GM23248 (cell line): Measurements from ENCODE around the gene SGSM1. TPM values are rescaled to one million over a fixed set of nuclear protein-coding genes. Genes with fewer than 3 reads are reported as not detected.

ENCODE experiments used
- DNase-seq: peaks from one replicate; pipeline ENCODE4 v3.0.0-alpha.2; 2015
- H2AFZ ChIP-seq: fragments of 200-600 bp; sonication (generic); 2 replicates; pipeline ENCODE4 v1.6.1; 2016; ENCODE audit warnings: antibody characterized with exemption
- H3F3A ChIP-seq: fragments of 200-600 bp; sonication (generic); 2 replicates; pipeline ENCODE4 v1.6.1; 2016; ENCODE audit warnings: mild to moderate bottlenecking, antibody characterized with exemption, mixed run types; ENCODE audit not compliant: insufficient read depth
- H3K27ac ChIP-seq: fragments of 200-600 bp; sonication (generic); 2 replicates; pipeline ENCODE4 v1.5.1; 2016; ENCODE audit warnings: mild to moderate bottlenecking
- H3K27me3 ChIP-seq: fragments of 200-600 bp; sonication (generic); replicated peaks from 2 replicates; pipeline ENCODE4 v1.6.1; 2016; ENCODE audit warnings: mild to moderate bottlenecking; ENCODE audit not compliant: insufficient read depth
- H3K36me3 ChIP-seq: fragments of 200-600 bp; sonication (generic); 2 replicates; pipeline ENCODE4 v1.6.1; 2016; ENCODE audit warnings: low read depth, mild to moderate bottlenecking
- H3K4me1 ChIP-seq: fragments of 200-600 bp; sonication (generic); 2 replicates; pipeline ENCODE4 v1.6.1; 2016; ENCODE audit warnings: mild to moderate bottlenecking; ENCODE audit not compliant: insufficient read depth
- H3K4me2 ChIP-seq: fragments of 200-600 bp; sonication (generic); one replicate; pipeline ENCODE4 v1.6.1; 2016; ENCODE audit warnings: mild to moderate bottlenecking; ENCODE audit not compliant: unreplicated experiment
- H3K4me3 ChIP-seq: fragments of 200-600 bp; sonication (generic); 2 replicates; pipeline ENCODE4 v1.5.1; 2016; ENCODE audit warnings: mild to moderate bottlenecking
- H3K79me2 ChIP-seq: fragments of 200-600 bp; sonication (generic); 2 replicates; pipeline ENCODE4 v1.6.1; 2016; ENCODE audit warnings: mild to moderate bottlenecking; ENCODE audit not compliant: insufficient read depth
- H3K9ac ChIP-seq: fragments of 200-600 bp; sonication (generic); 2 replicates; pipeline ENCODE4 v1.6.1; 2016; ENCODE audit warnings: mild to moderate bottlenecking
- H3K9me2 ChIP-seq: fragments of 200-600 bp; sonication (generic); 2 replicates; pipeline ENCODE4 v1.6.1; 2016; ENCODE audit warnings: mixed run types, mild to moderate bottlenecking, moderate library complexity; ENCODE audit not compliant: insufficient read depth
- H3K9me3 ChIP-seq: fragments of 200-600 bp; sonication (generic); one replicate; pipeline ENCODE4 v1.6.1; 2017; ENCODE audit warnings: low read depth
- H4K20me1 ChIP-seq: fragments of 200-600 bp; sonication (generic); 2 replicates; pipeline ENCODE4 v1.6.0; 2016; ENCODE audit not compliant: insufficient read depth
- EZH2 ChIP-seq: fragments of 200-600 bp; sonication (generic); IDR thresholded peaks from 2 replicates; pipeline ENCODE4 v1.6.1; 2018; ENCODE audit warnings: antibody characterized with exemption, mild to moderate bottlenecking; ENCODE audit not compliant: insufficient read depth, poor library complexity, severe bottlenecking
- EZH2phosphoT487 ChIP-seq: fragments of 200-600 bp; sonication (generic); IDR thresholded peaks from 2 replicates; pipeline ENCODE4 v1.6.1; 2018; ENCODE audit warnings: antibody characterized with exemption, moderate library complexity, mild to moderate bottlenecking, low read depth; ENCODE audit not compliant: insufficient read depth
- WGBS, 2 experiments: methylation state at CpG; one replicate each; pipeline ENCODE4 v1.1.6; 2015 to 2017; ENCODE audit warnings: low lambda C conversion rate in 2 of 2, low coverage in 1 of 2; ENCODE audit errors: missing lambda C conversion rate in 2 of 2; 5-methylcytosine and 5-hydroxymethylcytosine counted together
- in situ Hi-C: fragments of 300-500 bp; cut with MboI; formaldehyde crosslinking; loops from 2 replicates; pipeline ENCODE4 v1.15.0; 2020
- polyA plus RNA-seq: library from polyadenylated mRNA; unstranded; fragments of >200 nt; fragmentation: Nextera tagmentation; extraction: Ambion mirVana; gene quantifications from 2 replicates; pipeline ENCODE4 v1.2.1, GENCODE V29; 2016
- small RNA-seq: library from RNA; depleted of rRNA; stranded (forward); fragments of <200 nt; gene quantifications from one replicate; pipeline ENCODE3, GENCODE V24; 2014; ENCODE audit warnings: low read depth, low replicate concordance
- total RNA-seq: library from RNA; depleted of rRNA; stranded (reverse); fragments of >200 nt; shearing (Covaris generic); gene quantifications from 2 replicates; pipeline ENCODE4 v1.2.3, GENCODE V29; 2014; rRNA removed

Gene SGSM1
- total and polyA plus RNA-seq, 2 experiments from 2014 or later: not detected

- no peak overlapping the region for H3K9ac ChIP-seq
- H4K20me1 ChIP-seq: no peaks in the 10 kb centered on the region
- H2AFZ ChIP-seq: peak overlapping the region; percentile 53; the same call in 1 of the 2 replicates
- H3K27me3 ChIP-seq: no peaks in the 10 kb centered on the region; the same call in 1 of the 2 replicates
- in situ Hi-C loops: no loop called here
- TF ChIP-seq EZH2phosphoT487: no peak
- no peak for TF ChIP-seq EZH2
- no peaks in the 10 kb centered on the region for H3K36me3 ChIP-seq
- no peaks in the 10 kb centered on the region for H3K9me2 ChIP-seq
- H3K9me3 ChIP-seq: no peaks in the 10 kb centered on the region
- peak; percentile 59 for DNase-seq
- H3K4me3 ChIP-seq: no peak overlapping the region
- H3K79me2 ChIP-seq: no peaks in the 10 kb centered on the region
- H3K4me2 ChIP-seq: peak overlapping the region; percentile 16
- 2 to 6% methylated on average over 11 of the region's 11 CpGs for WGBS, 2 experiments
- no peak overlapping the region for H3K27ac ChIP-seq
- H3K4me1 ChIP-seq: peaks cover 6% of the 10 kb centered on the region; the same call in 1 of the 2 replicates
- no peaks in the 10 kb centered on the region for H3F3A ChIP-seq
Observed at GRCh38 chr22:24975813-24976341, 169.9 kb downstream of the SGSM1 start.

GRCh38 chr22:24976442-24977218 is 170.6 kb downstream of the SGSM1 start:
- Histone ChIP-seq H3K79me2 (no peaks in the 10 kb centered on the region), H3K27ac (no peak overlapping the region), H3K27me3 (no peaks in the 10 kb centered on the region; the same call in 1 of the 2 replicates), H4K20me1 (no peaks in the 10 kb centered on the region), H3K9ac (no peak overlapping the region), H3F3A (no peaks in the 10 kb centered on the region), H3K4me2 (peak overlapping the region; percentile 16), H3K36me3 (no peaks in the 10 kb centered on the region), H3K4me1 (peaks cover 6% of the 10 kb centered on the region; the same call in 1 of the 2 replicates), H3K9me2 (no peaks in the 10 kb centered on the region), H3K9me3 (no peaks in the 10 kb centered on the region), H2AFZ (no peak overlapping the region), H3K4me3 (no peak overlapping the region)
- DNase-seq: no peak
- WGBS, 2 experiments: 31 to 33% methylated on average over 18 of the region's 18 CpGs
- TF ChIP-seq EZH2phosphoT487: no peak
- no peak for TF ChIP-seq EZH2
- in situ Hi-C loops: no loop called here

Small RNAs within 50 kb of the gene (small RNA-seq; reads per million reads assigned to genes)
- gene RF00275: not detected

Other genes starting within 250 kb of the SGSM1 start
- gene LRRC75B, start 213.1 kb upstream of the SGSM1 start, total RNA-seq: 7.8 and 16.3 TPM in 2 replicates
- gene LRRC75B, start 213.1 kb upstream of the SGSM1 start, polyA plus RNA-seq: 10.6 and 11.4 TPM in 2 replicates
- gene GGT1, start 203.0 kb upstream of the SGSM1 start, total RNA-seq: 2.1 and 5.3 TPM in 2 replicates
- 0.14 and 0.60 TPM in 2 replicates for gene GGT1, start 203.0 kb upstream of the SGSM1 start, polyA plus RNA-seq
- gene PIWIL3, start 31.5 kb upstream of the SGSM1 start, total RNA-seq: not detected in 2 replicates
- gene PIWIL3, start 31.5 kb upstream of the SGSM1 start, polyA plus RNA-seq: not detected in 2 replicates
- not detected in 2 replicates for gene LHFPL7, start 140.5 kb downstream of the SGSM1 start, total RNA-seq
- not detected in 2 replicates for gene LHFPL7, start 140.5 kb downstream of the SGSM1 start, polyA plus RNA-seq
- 0.51 and 0.76 TPM in 2 replicates for gene KIAA1671, start 146.5 kb downstream of the SGSM1 start, total RNA-seq
- gene KIAA1671, start 146.5 kb downstream of the SGSM1 start, polyA plus RNA-seq: 0.25 and 0.39 TPM in 2 replicates